Neural progenitor cell (in vitro differentiated cells): ENCODE data around the gene ZNF512.

Experiments
- CTCF ChIP-seq: fragments of 200-600 bp; sonication (generic); IDR thresholded peaks from 2 replicates; pipeline ENCODE4 v1.5.1; 2017; ENCODE audit warnings: antibody characterized with exemption, mild to moderate bottlenecking
- EZH2 ChIP-seq: fragments of 200-600 bp; sonication (generic); IDR thresholded peaks from 2 replicates; pipeline ENCODE4 v1.6.1; 2017; ENCODE audit warnings: antibody characterized with exemption, mild to moderate bottlenecking, moderate library complexity
- EZH2phosphoT487 ChIP-seq: fragments of 200-600 bp; sonication (generic); IDR thresholded peaks from 2 replicates; pipeline ENCODE4 v1.6.1; 2017; ENCODE audit warnings: antibody characterized with exemption

GRCh38 chr2:27652790-27653189, 69.9 kb downstream of the ZNF512 start:
- no peak for TF ChIP-seq EZH2
- TF ChIP-seq CTCF = no peak
- TF ChIP-seq EZH2phosphoT487 = no peak
